Neural progenitor cell (in vitro differentiated cells): ENCODE results near the gene SOX9. TPM values are rescaled to one million over a fixed set of nuclear protein-coding genes. Genes with fewer than 3 reads are reported as not detected.

ENCODE experiments used
- DNase-seq: peaks from one replicate; pipeline ENCODE4 v3.0.0-alpha.2; 2016; ENCODE audit warnings: low spot score
- H2AFZ ChIP-seq: fragments of 200-600 bp; sonication (generic); replicated peaks from 2 replicates; pipeline ENCODE4 v1.6.1; 2016; ENCODE audit warnings: antibody characterized with exemption
- H3F3A ChIP-seq: fragments of 200-600 bp; sonication (generic); 2 replicates; pipeline ENCODE4 v1.6.1; 2016; ENCODE audit warnings: antibody characterized with exemption, low read depth
- H3K27ac ChIP-seq: fragments of 200-600 bp; sonication (generic); 2 replicates; pipeline ENCODE4 v1.5.1; 2016; ENCODE audit warnings: mild to moderate bottlenecking
- H3K27me3 ChIP-seq: fragments of 200-600 bp; sonication (generic); 2 replicates; pipeline ENCODE4 v1.6.1; 2016; ENCODE audit warnings: mild to moderate bottlenecking, moderate library complexity
- H3K36me3 ChIP-seq: fragments of 200-600 bp; sonication (generic); 2 replicates; pipeline ENCODE4 v1.5.1; 2016
- H3K4me1 ChIP-seq: fragments of 200-600 bp; sonication (generic); 2 replicates; pipeline ENCODE4 v1.6.1; 2016; ENCODE audit warnings: mixed run types
- H3K4me2 ChIP-seq: fragments of 200-600 bp; sonication (generic); 2 replicates; pipeline ENCODE4 v1.6.1; 2016
- H3K4me3 ChIP-seq: fragments of 200-600 bp; sonication (generic); 2 replicates; pipeline ENCODE4 v1.5.1; 2016
- H3K79me2 ChIP-seq: fragments of 200-600 bp; sonication (generic); 2 replicates; pipeline ENCODE4 v1.6.1; 2016; ENCODE audit warnings: low read depth
- H3K9ac ChIP-seq: fragments of 200-600 bp; sonication (generic); 2 replicates; pipeline ENCODE4 v1.6.1; 2016
- H3K9me3 ChIP-seq: fragments of 200-600 bp; sonication (generic); 2 replicates; pipeline ENCODE4 v1.5.1; 2016; ENCODE audit warnings: low read depth
- H4K20me1 ChIP-seq: fragments of 200-600 bp; sonication (generic); 2 replicates; pipeline ENCODE4 v1.6.1; 2016; ENCODE audit warnings: low read depth
- H3K27ac Mint-ChIP-seq: 3 replicates; pipeline ENCODE4 v1.8.0; 2021; ENCODE audit warnings: mixed read lengths
- H3K27me3 Mint-ChIP-seq: 2 replicates; pipeline ENCODE4 v1.8.0; 2022; ENCODE audit warnings: low read depth, mild to moderate bottlenecking, inconsistent platforms, moderate library complexity, mixed read lengths; ENCODE audit not compliant: insufficient read depth
- H3K36me3 Mint-ChIP-seq: 3 replicates; pipeline ENCODE4 v1.8.0; 2021; ENCODE audit warnings: mixed read lengths
- H3K4me1 Mint-ChIP-seq: 3 replicates; pipeline ENCODE4 v1.8.0; 2021; ENCODE audit warnings: mixed read lengths
- H3K4me3 Mint-ChIP-seq: 3 replicates; pipeline ENCODE4 v1.8.0; 2021; ENCODE audit warnings: mild to moderate bottlenecking, moderate library complexity, mixed read lengths
- H3K9me3 Mint-ChIP-seq: 3 replicates; pipeline ENCODE4 v1.8.0; 2020; ENCODE audit warnings: mixed read lengths
- CTCF ChIP-seq: fragments of 200-600 bp; sonication (generic); IDR thresholded peaks from 2 replicates; pipeline ENCODE4 v1.5.1; 2017; ENCODE audit warnings: antibody characterized with exemption, mild to moderate bottlenecking
- EZH2 ChIP-seq: fragments of 200-600 bp; sonication (generic); IDR thresholded peaks from 2 replicates; pipeline ENCODE4 v1.6.1; 2017; ENCODE audit warnings: antibody characterized with exemption, mild to moderate bottlenecking, moderate library complexity
- EZH2phosphoT487 ChIP-seq: fragments of 200-600 bp; sonication (generic); IDR thresholded peaks from 2 replicates; pipeline ENCODE4 v1.6.1; 2017; ENCODE audit warnings: antibody characterized with exemption
- total RNA-seq: library from RNA; depleted of rRNA; stranded (reverse); fragments of >200 nt; gene quantifications from 2 replicates; pipeline ENCODE4 v1.2.3, GENCODE V29; 2015; ENCODE audit warnings: low replicate concordance

Gene SOX9
- total RNA-seq, 1 donor from 2014 or later, result 12.7 TPM

- Histone ChIP-seq H4K20me1 (no peaks in the 10 kb centered on the region), H3K4me3 (no peak overlapping the region), H3K36me3 (no peaks in the 10 kb centered on the region), H3K27ac (no peak overlapping the region), H3K9me3 (no peaks in the 10 kb centered on the region), H2AFZ (no peak overlapping the region), H3K9ac (no peak overlapping the region), H3K4me2 (no peak overlapping the region), H3K79me2 (no peaks in the 10 kb centered on the region), H3K27me3 (no peaks in the 10 kb centered on the region), H3K4me1 (peaks cover 4% of the 10 kb centered on the region), H3F3A (no peaks in the 10 kb centered on the region)
- Mint-ChIP-seq H3K27ac (no peak overlapping the region), H3K9me3 (peaks cover 3% of the 10 kb centered on the region), H3K36me3 (no peaks in the 10 kb centered on the region), H3K27me3 (peaks cover 9% of the 10 kb centered on the region), H3K4me1 (peaks cover 10% of the 10 kb centered on the region), H3K4me3 (no peak overlapping the region)
- DNase-seq, result peak; percentile 45
- TF ChIP-seq EZH2phosphoT487 (no peak), CTCF (peak; percentile 46)
Observed at GRCh38 chr17:72077326-72077960, 43.4 kb upstream of the SOX9 start.

- H3K27me3 ChIP-seq, result no peaks in the 10 kb centered on the region
- no peak overlapping the region for H2AFZ ChIP-seq
- peaks cover 10% of the 10 kb centered on the region for H3K4me1 Mint-ChIP-seq
- H3K4me2 ChIP-seq, result no peak overlapping the region
- H3K4me3 ChIP-seq, result no peak overlapping the region
- H3K27ac Mint-ChIP-seq, result no peak overlapping the region
- H3K27me3 Mint-ChIP-seq, result peaks cover 8% of the 10 kb centered on the region
- peaks cover 4% of the 10 kb centered on the region for H3K4me1 ChIP-seq
- no peak overlapping the region for H3K9ac ChIP-seq
- no peaks in the 10 kb centered on the region for H3K9me3 ChIP-seq
- no peaks in the 10 kb centered on the region for H3F3A ChIP-seq
- no peaks in the 10 kb centered on the region for H3K79me2 ChIP-seq
- peaks cover 3% of the 10 kb centered on the region for H3K9me3 Mint-ChIP-seq
- no peaks in the 10 kb centered on the region for H3K36me3 ChIP-seq
- H4K20me1 ChIP-seq, result no peaks in the 10 kb centered on the region
- no peak overlapping the region for H3K27ac ChIP-seq
- TF ChIP-seq CTCF (no peak), EZH2phosphoT487 (no peak), EZH2 (no peak)
- no peaks in the 10 kb centered on the region for H3K36me3 Mint-ChIP-seq
- no peak for DNase-seq
- H3K4me3 Mint-ChIP-seq, result no peak overlapping the region
Observed at GRCh38 chr17:72079700-72080099, 41.1 kb upstream of the SOX9 start.

GRCh38 chr17:72087876-72088275, 32.9 kb upstream of the SOX9 start:
- Mint-ChIP-seq H3K4me1 (no peaks in the 10 kb centered on the region), H3K9me3 (peaks cover 2% of the 10 kb centered on the region), H3K27me3 (peaks cover 6% of the 10 kb centered on the region), H3K4me3 (no peak overlapping the region), H3K36me3 (no peaks in the 10 kb centered on the region), H3K27ac (no peak overlapping the region)
- Histone ChIP-seq H2AFZ (no peak overlapping the region), H3K36me3 (no peaks in the 10 kb centered on the region), H4K20me1 (no peaks in the 10 kb centered on the region), H3K4me2 (no peak overlapping the region), H3F3A (no peaks in the 10 kb centered on the region), H3K9ac (no peak overlapping the region), H3K4me3 (no peak overlapping the region), H3K4me1 (no peaks in the 10 kb centered on the region), H3K27me3 (no peaks in the 10 kb centered on the region), H3K79me2 (no peaks in the 10 kb centered on the region), H3K27ac (no peak overlapping the region), H3K9me3 (no peaks in the 10 kb centered on the region)
- no peak for DNase-seq
- TF ChIP-seq CTCF, result no peak
- TF ChIP-seq EZH2phosphoT487, result no peak
